Measurements from ENCODE around the gene TSPO2. TPM values are rescaled to one million over a fixed set of nuclear protein-coding genes. Genes with fewer than 3 reads are reported as not detected.
A peak's percentile ranks its signal among the peaks of the same experiment; 100 is the strongest.

Gene TSPO2
- total and polyA plus RNA-seq, 4 donors, result 0.38 to 1.6 (median 0.59) TPM

DNA sequence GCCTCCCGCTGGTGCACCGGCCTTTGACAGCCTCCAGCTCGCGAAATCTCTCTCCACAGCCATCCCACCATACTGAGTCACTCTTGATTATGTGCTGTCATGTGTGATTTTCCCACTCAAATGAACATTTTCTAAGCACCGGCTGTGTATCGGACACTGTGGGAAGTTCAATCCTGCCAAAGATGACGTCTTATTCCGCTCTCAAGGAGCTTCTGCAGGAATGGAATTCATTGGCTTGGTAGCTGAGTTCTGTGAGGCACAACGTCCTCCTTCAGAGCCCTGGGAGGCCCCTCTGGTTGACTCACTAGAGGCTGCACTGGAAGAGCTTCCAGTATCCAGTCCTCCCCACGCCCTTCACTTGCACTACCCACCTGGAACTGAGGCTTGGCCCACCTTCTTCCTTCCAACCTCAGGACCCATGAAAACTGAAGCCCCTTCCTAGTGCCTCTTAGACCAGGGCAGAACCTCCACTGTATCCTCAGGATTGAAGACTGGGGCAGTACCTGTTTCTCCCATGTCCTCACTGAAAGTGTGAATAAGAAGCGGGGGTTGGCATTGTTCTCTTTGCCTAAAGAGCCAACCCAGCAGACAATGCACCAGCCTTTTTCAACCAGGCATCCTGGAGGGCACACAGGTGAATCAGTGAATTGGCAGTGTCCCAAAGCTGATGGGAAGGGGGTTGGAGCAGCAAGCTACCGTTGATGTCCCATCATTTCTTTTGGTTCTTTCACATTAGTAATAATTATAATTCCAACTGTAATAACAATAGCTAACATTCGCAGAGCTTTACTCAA, 5.0 kb upstream of the TSPO2 start:
- Histone ChIP-seq H3K27me3 (ENCODE audit: control insufficient read depth, insufficient read depth, low read length) (no peaks in the 10 kb centered on the region), H3K4me3 (ENCODE audit: low read depth, low read length) (no peak overlapping the region), H3K36me3 (ENCODE audit: control insufficient read depth, insufficient read depth, low read length) (peaks cover 3% of the 10 kb centered on the region), H3K27ac (ENCODE audit: low read depth, low read length) (no peak overlapping the region), H3K9me3 (ENCODE audit: control insufficient read depth, insufficient read depth, low read length) (no peaks in the 10 kb centered on the region), H3K4me1 (ENCODE audit: control insufficient read depth, insufficient read depth, low read length) (no peaks in the 10 kb centered on the region)
- peak in 1 of 6 donors; percentile 39 for DNase-seq (ENCODE audit: low read depth in 4 of 6, low spot score in 6 of 6)
- 72% methylated on average over 8 of the region's 13 CpGs for WGBS (ENCODE audit: insufficient coverage)

- no peaks in the 10 kb centered on the region for H3K27me3 ChIP-seq (ENCODE audit: control insufficient read depth, insufficient read depth, low read length)
- WGBS (ENCODE audit: insufficient coverage), result 92% methylated on average over 3 of the region's 3 CpGs
- peaks cover 3% of the 10 kb centered on the region for H3K36me3 ChIP-seq (ENCODE audit: control insufficient read depth, insufficient read depth, low read length)
- no peak overlapping the region for H3K27ac ChIP-seq (ENCODE audit: low read depth, low read length)
- H3K9me3 ChIP-seq (ENCODE audit: control insufficient read depth, insufficient read depth, low read length), result no peaks in the 10 kb centered on the region
- no peak for DNase-seq (ENCODE audit: low read depth in 4 of 6, low spot score in 6 of 6)
- no peak overlapping the region for H3K4me3 ChIP-seq (ENCODE audit: low read depth, low read length)
- no peaks in the 10 kb centered on the region for H3K4me1 ChIP-seq (ENCODE audit: control insufficient read depth, insufficient read depth, low read length)
These were observed 4.1 kb upstream of the TSPO2 start for GRCh38 chr6:41038205-41038604.

- Histone ChIP-seq H3K4me1 (ENCODE audit: control insufficient read depth, insufficient read depth, low read length) (no peaks in the 10 kb centered on the region), H3K9me3 (ENCODE audit: control insufficient read depth, insufficient read depth, low read length) (no peaks in the 10 kb centered on the region), H3K36me3 (ENCODE audit: control insufficient read depth, insufficient read depth, low read length) (peaks cover 2% of the 10 kb centered on the region), H3K4me3 (ENCODE audit: low read depth, low read length) (no peak within 1 kb of the TSS), H3K27ac (ENCODE audit: low read depth, low read length) (no peak within 1 kb of the TSS), H3K27me3 (ENCODE audit: control insufficient read depth, insufficient read depth, low read length) (no peaks in the 10 kb centered on the region)
- WGBS (ENCODE audit: insufficient coverage), result 79% methylated on average over 10 of the region's 10 CpGs
- DNase-seq (ENCODE audit: low read depth in 4 of 6, low spot score in 6 of 6), result no peak
These were observed 2.9 kb upstream of the TSPO2 start, which contains the start of gene UNC5CL for GRCh38 chr6:41039060-41039998. Gene UNC5CL (minus strand): TSS chr6:41039221. CDS start chr6:41035074, 4,147 bp downstream.

DNA sequence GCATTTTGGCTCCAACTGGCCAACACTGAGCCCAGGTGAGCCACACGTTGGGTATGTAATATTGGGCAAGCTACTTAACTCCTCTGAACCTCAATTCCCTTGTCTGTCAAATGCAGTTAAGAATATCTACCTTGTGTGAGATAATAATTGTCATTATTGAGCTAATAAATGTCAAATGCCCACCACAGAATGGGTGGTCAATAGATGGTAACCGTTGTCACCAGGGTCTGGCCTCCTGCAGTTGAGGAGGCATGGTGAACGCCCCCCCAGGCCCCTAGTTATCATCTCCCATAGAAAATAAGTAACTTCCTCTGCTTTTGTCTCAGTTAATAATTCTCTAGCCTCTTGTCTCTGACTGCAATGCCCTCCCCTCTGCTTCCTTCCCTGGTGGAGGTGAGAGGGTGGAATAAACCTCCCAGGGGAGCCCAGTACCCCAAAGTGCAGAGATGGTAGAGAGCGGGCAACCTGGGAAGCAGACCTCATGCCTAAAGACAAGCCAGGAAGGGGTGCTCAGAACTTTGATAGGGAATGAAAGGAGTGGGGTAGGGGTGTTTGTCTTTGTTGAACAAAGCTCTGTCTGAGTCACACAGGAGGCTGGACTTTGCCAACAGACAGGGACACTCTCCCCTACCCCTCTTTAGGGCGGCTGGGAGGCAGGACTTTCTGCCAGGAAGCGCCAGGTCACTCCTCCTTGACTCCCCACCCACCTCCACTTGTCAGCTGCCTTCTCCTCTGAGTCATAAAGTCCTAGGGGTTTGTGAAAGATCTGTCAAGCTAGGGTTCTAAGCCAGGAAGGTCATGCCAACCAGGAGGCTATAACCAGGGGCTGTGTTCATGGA, 1.9 kb upstream of the TSPO2 start:
- Histone ChIP-seq H3K4me1 (ENCODE audit: control insufficient read depth, insufficient read depth, low read length) (no peaks in the 10 kb centered on the region), H3K27me3 (ENCODE audit: control insufficient read depth, insufficient read depth, low read length) (no peaks in the 10 kb centered on the region), H3K4me3 (ENCODE audit: low read depth, low read length) (no peak overlapping the region), H3K27ac (ENCODE audit: low read depth, low read length) (no peak overlapping the region), H3K36me3 (ENCODE audit: control insufficient read depth, insufficient read depth, low read length) (peaks cover 2% of the 10 kb centered on the region), H3K9me3 (ENCODE audit: control insufficient read depth, insufficient read depth, low read length) (no peaks in the 10 kb centered on the region)
- DNase-seq (ENCODE audit: low read depth in 4 of 6, low spot score in 6 of 6), result no peak
- 100% methylated on average over 1 of the region's 6 CpGs for WGBS (ENCODE audit: insufficient coverage)

- no peaks in the 10 kb centered on the region for H3K9me3 ChIP-seq (ENCODE audit: control insufficient read depth, insufficient read depth, low read length)
- DNase-seq (ENCODE audit: low read depth in 4 of 6, low spot score in 6 of 6), result no peak
- no peaks in the 10 kb centered on the region for H3K27me3 ChIP-seq (ENCODE audit: control insufficient read depth, insufficient read depth, low read length)
- WGBS (ENCODE audit: insufficient coverage), result no CpG with 5 or more reads among the region's 1 CpG
- no peaks in the 10 kb centered on the region for H3K4me1 ChIP-seq (ENCODE audit: control insufficient read depth, insufficient read depth, low read length)
- H3K27ac ChIP-seq (ENCODE audit: low read depth, low read length), result no peak overlapping the region
- no peak overlapping the region for H3K4me3 ChIP-seq (ENCODE audit: low read depth, low read length)
- H3K36me3 ChIP-seq (ENCODE audit: control insufficient read depth, insufficient read depth, low read length), result peaks cover 2% of the 10 kb centered on the region
These were observed 1.2 kb upstream of the TSPO2 start for GRCh38 chr6:41040940-41041536.

GRCh38 chr6:41043151-41043550, 884 bp downstream of the TSPO2 start:
- no peak overlapping the region for H3K4me3 ChIP-seq (ENCODE audit: low read depth, low read length)
- H3K9me3 ChIP-seq (ENCODE audit: control insufficient read depth, insufficient read depth, low read length), result no peaks in the 10 kb centered on the region
- peaks cover 2% of the 10 kb centered on the region for H3K36me3 ChIP-seq (ENCODE audit: control insufficient read depth, insufficient read depth, low read length)
- no peak overlapping the region for H3K27ac ChIP-seq (ENCODE audit: low read depth, low read length)
- no peak for DNase-seq (ENCODE audit: low read depth in 4 of 6, low spot score in 6 of 6)
- peaks cover 1% of the 10 kb centered on the region for H3K4me1 ChIP-seq (ENCODE audit: control insufficient read depth, insufficient read depth, low read length)
- WGBS (ENCODE audit: insufficient coverage), result 93% methylated on average over 2 of the region's 3 CpGs
- H3K27me3 ChIP-seq (ENCODE audit: control insufficient read depth, insufficient read depth, low read length), result no peaks in the 10 kb centered on the region

DNA sequence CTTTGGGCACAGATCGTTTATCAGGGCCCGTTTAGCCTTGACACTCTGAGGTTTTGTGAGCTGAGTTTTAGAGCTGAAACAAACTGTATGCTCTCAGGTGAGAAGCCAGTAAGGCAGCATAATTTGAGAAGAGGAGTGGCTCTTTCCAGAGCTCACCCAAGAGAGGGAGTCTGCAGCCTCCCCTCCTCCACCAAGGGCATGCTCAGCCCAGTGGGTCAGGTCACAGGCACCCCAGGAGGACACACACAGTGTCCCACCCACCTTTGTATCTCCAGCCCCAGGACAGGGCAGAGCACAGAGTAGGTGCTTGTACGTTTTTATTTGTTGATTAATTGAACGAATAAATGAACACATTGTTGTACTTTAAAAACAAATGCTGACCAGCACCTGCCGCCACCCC, 3.4 kb downstream of the TSPO2 start:
- Histone ChIP-seq H3K27me3 (ENCODE audit: control insufficient read depth, insufficient read depth, low read length) (no peaks in the 10 kb centered on the region), H3K4me1 (ENCODE audit: control insufficient read depth, insufficient read depth, low read length) (peaks cover 7% of the 10 kb centered on the region), H3K4me3 (ENCODE audit: low read depth, low read length) (no peak overlapping the region), H3K9me3 (ENCODE audit: control insufficient read depth, insufficient read depth, low read length) (no peaks in the 10 kb centered on the region), H3K27ac (ENCODE audit: low read depth, low read length) (no peak overlapping the region), H3K36me3 (ENCODE audit: control insufficient read depth, insufficient read depth, low read length) (peaks cover 2% of the 10 kb centered on the region)
- 45% methylated on average over 2 of the region's 5 CpGs for WGBS (ENCODE audit: insufficient coverage)
- DNase-seq (ENCODE audit: low read depth in 4 of 6, low spot score in 6 of 6), result peak in 1 of 6 donors; percentile 16

- WGBS (ENCODE audit: insufficient coverage), result no CpG with 5 or more reads among the region's 1 CpG
- Histone ChIP-seq H3K27ac (ENCODE audit: low read depth, low read length) (no peak overlapping the region), H3K4me3 (ENCODE audit: low read depth, low read length) (no peak overlapping the region), H3K4me1 (ENCODE audit: control insufficient read depth, insufficient read depth, low read length) (peaks cover 7% of the 10 kb centered on the region), H3K36me3 (ENCODE audit: control insufficient read depth, insufficient read depth, low read length) (peaks cover 2% of the 10 kb centered on the region), H3K27me3 (ENCODE audit: control insufficient read depth, insufficient read depth, low read length) (no peaks in the 10 kb centered on the region), H3K9me3 (ENCODE audit: control insufficient read depth, insufficient read depth, low read length) (no peaks in the 10 kb centered on the region)
- no peak for DNase-seq (ENCODE audit: low read depth in 4 of 6, low spot score in 6 of 6)
These were observed 3.8 kb downstream of the TSPO2 start for GRCh38 chr6:41046084-41046483.

GRCh38 chr6:41047306-41047705, 5.0 kb downstream of the TSPO2 start:
- H3K27ac ChIP-seq (ENCODE audit: low read depth, low read length), result no peak overlapping the region
- peaks cover 2% of the 10 kb centered on the region for H3K36me3 ChIP-seq (ENCODE audit: control insufficient read depth, insufficient read depth, low read length)
- H3K4me1 ChIP-seq (ENCODE audit: control insufficient read depth, insufficient read depth, low read length), result peaks cover 7% of the 10 kb centered on the region
- no peak for DNase-seq (ENCODE audit: low read depth in 4 of 6, low spot score in 6 of 6)
- no peak overlapping the region for H3K4me3 ChIP-seq (ENCODE audit: low read depth, low read length)
- H3K27me3 ChIP-seq (ENCODE audit: control insufficient read depth, insufficient read depth, low read length), result no peaks in the 10 kb centered on the region
- no peaks in the 10 kb centered on the region for H3K9me3 ChIP-seq (ENCODE audit: control insufficient read depth, insufficient read depth, low read length)
- WGBS (ENCODE audit: insufficient coverage), result 94% methylated on average over 2 of the region's 2 CpGs

Data from spinal cord (tissue), 10 donors.